HepG2 (cell line): ENCODE measurements around the gene CAMKV. TPM values are rescaled to one million over a fixed set of nuclear protein-coding genes. Genes with fewer than 3 reads are reported as not detected.

Source experiments
- BATF2 ChIP-seq: sonication (generic); formaldehyde crosslinking; IDR thresholded peaks from 2 replicates; pipeline ENCODE4 v1.8.0; 2022; ENCODE audit warnings: mild to moderate bottlenecking, missing genetic modification reagents, moderate library complexity
- BCL6 ChIP-seq: IDR thresholded peaks from 2 replicates; pipeline ENCODE4 v1.6.1; 2016; ENCODE audit warnings: missing genetic modification reagents, missing compliant biosample characterization
- FOXJ3 ChIP-seq: sonication (generic); formaldehyde crosslinking; IDR thresholded peaks from 2 replicates; pipeline ENCODE4 v1.4.0; 2020; ENCODE audit warnings: missing genetic modification reagents, mild to moderate bottlenecking, borderline replicate concordance
- IRF9 ChIP-seq: sonication (generic); formaldehyde crosslinking; IDR thresholded peaks from 2 replicates; pipeline ENCODE4 v1.8.0; 2022; ENCODE audit warnings: missing genetic modification reagents, mild to moderate bottlenecking, borderline replicate concordance
- KAT8 ChIP-seq: IDR thresholded peaks from 2 replicates; pipeline ENCODE4 v1.6.1; 2016; ENCODE audit warnings: missing genetic modification reagents, missing compliant biosample characterization
- KDM4B ChIP-seq: sonication (generic); formaldehyde crosslinking; IDR thresholded peaks from 2 replicates; pipeline ENCODE4 v1.4.0; 2020; ENCODE audit warnings: missing genetic modification reagents
- MIXL1 ChIP-seq: IDR thresholded peaks from 2 replicates; pipeline ENCODE4 v1.6.1; 2016
- MTF1 ChIP-seq: sonication (generic); formaldehyde crosslinking; IDR thresholded peaks from 2 replicates; pipeline ENCODE4 v1.5.0; 2020; ENCODE audit warnings: missing genetic modification reagents
- MXD1 ChIP-seq: sonication (generic); formaldehyde crosslinking; IDR thresholded peaks from 2 replicates; pipeline ENCODE4 v1.4.0; 2020; ENCODE audit warnings: mild to moderate bottlenecking, missing genetic modification reagents
- POLR2A ChIP-seq, 2 experiments: IDR thresholded peaks; 2 replicates each; pipeline ENCODE4 v1.6.1; 2011; ENCODE audit warnings: low read depth in 2 of 2, low read length in 2 of 2, mild to moderate bottlenecking in 1 of 2, moderate library complexity in 1 of 2; ENCODE audit not compliant: insufficient read depth in 1 of 2
- RBM22 ChIP-seq: fragments of 200-400 bp; formaldehyde crosslinking; optimal IDR thresholded peaks from 2 replicates; pipeline ENCODE3; 2017; ENCODE audit warnings: mild to moderate bottlenecking, low read length, moderate library complexity
- REL ChIP-seq: sonication (generic); formaldehyde crosslinking; conservative IDR thresholded peaks from 2 replicates; pipeline ENCODE4 v1.8.0; 2022; ENCODE audit warnings: mild to moderate bottlenecking, missing genetic modification reagents, moderate library complexity
- RORA ChIP-seq: sonication (generic); formaldehyde crosslinking; IDR thresholded peaks from 2 replicates; pipeline ENCODE4 v1.5.0; 2020; ENCODE audit warnings: mild to moderate bottlenecking, missing genetic modification reagents, moderate library complexity
- STAG1 ChIP-seq: sonication (generic); formaldehyde crosslinking; IDR thresholded peaks from 2 replicates; pipeline ENCODE4 v1.4.0; 2020; ENCODE audit warnings: missing genetic modification reagents
- SUZ12 ChIP-seq: fragments of 150-350 bp; IDR thresholded peaks from 2 replicates; pipeline ENCODE4 v1.6.1; 2014; ENCODE audit warnings: low read depth, low read length
- TAF1 ChIP-seq: sonication (generic); formaldehyde crosslinking; IDR thresholded peaks from 2 replicates; pipeline ENCODE4 v1.4.0; 2020; ENCODE audit warnings: missing genetic modification reagents
- ZBTB43 ChIP-seq: sonication (generic); formaldehyde crosslinking; conservative IDR thresholded peaks from 2 replicates; pipeline ENCODE4 v1.4.0; 2020; ENCODE audit warnings: missing genetic modification reagents
- ZNF18 ChIP-seq: sonication (generic); formaldehyde crosslinking; IDR thresholded peaks from 2 replicates; pipeline ENCODE4 v1.8.0; 2022; ENCODE audit warnings: mild to moderate bottlenecking, missing genetic modification reagents; ENCODE audit not compliant: insufficient replicate concordance
- ZNF260 ChIP-seq: sonication (generic); formaldehyde crosslinking; IDR thresholded peaks from 2 replicates; pipeline ENCODE4 v1.4.0; 2020; ENCODE audit warnings: missing genetic modification reagents, low read depth, mild to moderate bottlenecking, borderline replicate concordance
- ZNF292 ChIP-seq: sonication (generic); formaldehyde crosslinking; IDR thresholded peaks from 2 replicates; pipeline ENCODE4 v1.8.1; 2022; ENCODE audit warnings: mild to moderate bottlenecking, low read depth, missing genetic modification reagents, borderline replicate concordance
- ZNF496 ChIP-seq: sonication (generic); formaldehyde crosslinking; IDR thresholded peaks from 2 replicates; pipeline ENCODE4 v1.8.1; 2023; ENCODE audit warnings: mild to moderate bottlenecking, moderate library complexity, missing genetic modification reagents; ENCODE audit not compliant: insufficient replicate concordance
- ZNF562 ChIP-seq: sonication (generic); formaldehyde crosslinking; IDR thresholded peaks from 2 replicates; pipeline ENCODE4 v1.8.0; 2022; ENCODE audit warnings: missing genetic modification reagents, borderline replicate concordance
- ZNF567 ChIP-seq: sonication (generic); formaldehyde crosslinking; IDR thresholded peaks from 2 replicates; pipeline ENCODE4 v1.8.1; 2023; ENCODE audit warnings: mild to moderate bottlenecking, missing genetic modification reagents, borderline replicate concordance
- polyA plus RNA-seq, 8 experiments: library from polyadenylated mRNA; depleted of rRNA in 3 of 8; stranded (reverse) in 7 of 8; unstranded in 1 of 8; fragments of >200 nt; fragmentation: Illumina TruSeq in 4 of 8; extraction: Trizol in 4 of 8; gene quantifications; 2 replicates each; pipeline versions ENCODE4 v1.2.1 to v1.2.3, GENCODE V29; 2011 to 2016; ENCODE audit warnings: low read depth in 4 of 8, missing spikeins in 1 of 8, mixed read lengths in 1 of 8; ENCODE audit not compliant: insufficient read depth in 1 of 8
- total RNA-seq, 5 experiments: library from RNA; depleted of rRNA; stranded (reverse); fragments of >200 nt; fragmentation: Illumina TruSeq; extraction: Trizol; gene quantifications; 2 replicates each; pipeline ENCODE4 v1.2.3, GENCODE V29; 2016; ENCODE audit warnings: low read depth in 1 of 5

CAMKV gene
- total and polyA plus RNA-seq, 2 of the 13 experiments (the other 11 are each of a cell fraction or from before 2014, with no cell fraction given) = 0.13 to 0.15 TPM

GRCh38 chr3:49856181-49857005 lies 13.3 kb downstream of the CAMKV start, which contains the start of gene TRAIP (continued):
- TF ChIP-seq KDM4B = no peak
- TF ChIP-seq IRF9 (CRISPR knock-in tag) = no peak
- no peak for TF ChIP-seq MTF1 (CRISPR knock-in tag)
- no peak; the same call in 1 of the 2 replicates for TF ChIP-seq ZBTB43
- no peak for TF ChIP-seq RORA
- no peak for TF ChIP-seq REL
- TF ChIP-seq ZNF18 = no peak
- peak; percentile 77 for TF ChIP-seq TAF1 (CRISPR knock-in tag)
- peak; percentile 39 to 80 for TF ChIP-seq POLR2A (IDR thresholded peaks at IDR 0.05; ENCODE audit: insufficient read depth in 1 of 2, low read depth in 2 of 2, low read length in 2 of 2)
- TF ChIP-seq ZNF260 (CRISPR knock-in tag) = no peak
- TF ChIP-seq MIXL1 (CRISPR knock-in tag) = 0 out of 2 replicates have a peak, but pooled peaks have one; percentile 13
- peak; percentile 71; the same call in 1 of the 2 replicates for TF ChIP-seq MXD1
- no peak for TF ChIP-seq SUZ12
- TF ChIP-seq KAT8 (CRISPR knock-in tag) = peak; percentile 93
- TF ChIP-seq ZNF292 (CRISPR knock-in tag) = no peak
- TF ChIP-seq RBM22 = no peak
- no peak for TF ChIP-seq BCL6
- no peak for TF ChIP-seq FOXJ3 (CRISPR knock-in tag)
- TF ChIP-seq ZNF562 = no peak; the same call in 1 of the 2 replicates
- no peak for TF ChIP-seq BATF2 (CRISPR knock-in tag)
- no peak for TF ChIP-seq STAG1
- TF ChIP-seq ZNF496 (CRISPR knock-in tag) = no peak
- no peak; the same call in 1 of the 2 replicates for TF ChIP-seq ZNF567 (CRISPR knock-in tag)
